Activated naive CD4-positive, alpha-beta T cell treated with anti-CD3 and anti-CD28 coated beads for 36 hours (primary cell): ENCODE measurements around the gene PBX1. TPM values are rescaled to one million over a fixed set of nuclear protein-coding genes. Genes with fewer than 3 reads are reported as not detected.

Experiments
- CTCF ChIA-PET: fragments of 350-600 bp; sonication (Branson Sonifier 250); formaldehyde crosslinking; loops from one replicate; lab custom pipeline; 2021; ENCODE audit warnings: antibody characterized with exemption; lab: Charles Lee
- DNase-seq: peaks from one replicate; pipeline ENCODE4 v3.0.0-alpha.2; 2020
- H3K27ac Mint-ChIP-seq: one replicate; pipeline ENCODE4 v1.8.0; 2021; ENCODE audit warnings: mild to moderate bottlenecking, mixed read lengths
- H3K27me3 Mint-ChIP-seq: one replicate; pipeline ENCODE4 v1.8.0; 2021; ENCODE audit warnings: low read depth, mixed read lengths
- H3K36me3 Mint-ChIP-seq: one replicate; pipeline ENCODE4 v1.8.0; 2021; ENCODE audit warnings: low read depth, mixed read lengths
- H3K4me1 Mint-ChIP-seq: one replicate; pipeline ENCODE4 v1.8.0; 2021; ENCODE audit warnings: low read depth, mixed read lengths
- H3K4me3 Mint-ChIP-seq: one replicate; pipeline ENCODE4 v1.8.0; 2021; ENCODE audit warnings: mild to moderate bottlenecking, moderate library complexity, mixed read lengths
- H3K9me3 Mint-ChIP-seq: one replicate; pipeline ENCODE4 v1.8.0; 2021; ENCODE audit warnings: mixed read lengths
- intact Hi-C: fragments of 100-400 bp; cut with micrococcal nuclease; formaldehyde crosslinking; loops from one replicate; pipeline ENCODE4 v1.15.1; 2023
- total RNA-seq, 2 experiments: library from RNA; stranded (reverse); gene quantifications; one replicate each; pipeline ENCODE4 v1.2.3, GENCODE V29; 2021

Gene PBX1
- total RNA-seq, 2 experiments from 2014 or later = 0.27 to 0.31 TPM

- Mint-ChIP-seq H3K4me1 (no peaks in the 10 kb centered on the region), H3K9me3 (no peaks in the 10 kb centered on the region), H3K27me3 (peaks cover 4% of the 10 kb centered on the region), H3K27ac (no peak overlapping the region), H3K36me3 (no peaks in the 10 kb centered on the region), H3K4me3 (no peak overlapping the region)
- intact Hi-C loops = loop anchor here (1.0 to 10.0 kb wide), 5 partner anchors 286 to 1942 kb away; no protein-coding TSS in a partner anchor
- DNase-seq = peak; percentile 73
- CTCF ChIA-PET = interaction anchor here (0.6 to 2.9 kb wide), 11 partner anchors 10 to 1438 kb away, joined by 3 to 20 read pairs (median 4); no protein-coding TSS in a partner anchor
Observed at GRCh38 chr1:164786980-164787833, 228.2 kb downstream of the PBX1 start.

GRCh38 chr1:164787834-164788231, 228.8 kb downstream of the PBX1 start:
- peaks cover 4% of the 10 kb centered on the region for H3K27me3 Mint-ChIP-seq
- DNase-seq = no peak
- no peak overlapping the region for H3K4me3 Mint-ChIP-seq
- CTCF ChIA-PET = interaction anchor here (0.6 to 2.9 kb wide), 12 partner anchors 9 to 1439 kb away, joined by 3 to 20 read pairs (median 4); no protein-coding TSS in a partner anchor
- H3K4me1 Mint-ChIP-seq = no peaks in the 10 kb centered on the region
- intact Hi-C loops = loop anchor here (1.0 to 10.0 kb wide), 5 partner anchors 285 to 1943 kb away; no protein-coding TSS in a partner anchor
- H3K36me3 Mint-ChIP-seq = no peaks in the 10 kb centered on the region
- H3K27ac Mint-ChIP-seq = no peak overlapping the region
- no peaks in the 10 kb centered on the region for H3K9me3 Mint-ChIP-seq

GRCh38 chr1:164790081-164790480, 231.1 kb downstream of the PBX1 start:
- intact Hi-C loops = no loop called here
- H3K27me3 Mint-ChIP-seq = peaks cover 6% of the 10 kb centered on the region
- CTCF ChIA-PET = no interaction called here
- no peaks in the 10 kb centered on the region for H3K9me3 Mint-ChIP-seq
- H3K4me3 Mint-ChIP-seq = no peak overlapping the region
- no peaks in the 10 kb centered on the region for H3K36me3 Mint-ChIP-seq
- no peak overlapping the region for H3K27ac Mint-ChIP-seq
- H3K4me1 Mint-ChIP-seq = no peaks in the 10 kb centered on the region
- DNase-seq = no peak

GRCh38 chr1:164792410-164793004, 233.5 kb downstream of the PBX1 start:
- CTCF ChIA-PET = no interaction called here
- Mint-ChIP-seq H3K9me3 (no peaks in the 10 kb centered on the region), H3K4me1 (no peaks in the 10 kb centered on the region), H3K27me3 (peaks cover 2% of the 10 kb centered on the region), H3K36me3 (no peaks in the 10 kb centered on the region), H3K27ac (no peak overlapping the region), H3K4me3 (no peak overlapping the region)
- intact Hi-C loops = no loop called here
- DNase-seq = no peak

- intact Hi-C loops = no loop called here
- Mint-ChIP-seq H3K36me3 (no peaks in the 10 kb centered on the region), H3K27me3 (peaks cover 2% of the 10 kb centered on the region), H3K4me1 (no peaks in the 10 kb centered on the region), H3K4me3 (no peak overlapping the region), H3K9me3 (no peaks in the 10 kb centered on the region), H3K27ac (no peak overlapping the region)
- CTCF ChIA-PET = interaction anchor here (1.1 kb wide), 1 partner anchor 129 kb away, joined by 3 read pairs; no protein-coding TSS in a partner anchor
- DNase-seq = no peak
Observed at GRCh38 chr1:164794356-164794755, 235.4 kb downstream of the PBX1 start.

- Mint-ChIP-seq H3K9me3 (no peaks in the 10 kb centered on the region), H3K36me3 (no peaks in the 10 kb centered on the region), H3K27ac (no peak overlapping the region), H3K4me1 (no peaks in the 10 kb centered on the region), H3K27me3 (peaks cover 2% of the 10 kb centered on the region), H3K4me3 (no peak overlapping the region)
- CTCF ChIA-PET = interaction anchor here (3.4 kb wide), 1 partner anchor 10 kb away, joined by 20 read pairs; no protein-coding TSS in a partner anchor
- intact Hi-C loops = no loop called here
- no peak for DNase-seq
Observed at GRCh38 chr1:164796916-164797315, 237.9 kb downstream of the PBX1 start.

- H3K4me1 Mint-ChIP-seq = no peaks in the 10 kb centered on the region
Observed at GRCh38 chr1:164801246-164801731, 242.3 kb downstream of the PBX1 start.

GRCh38 chr1:164801791-164802502, 243.0 kb downstream of the PBX1 start:
- H3K27me3 Mint-ChIP-seq = no peaks in the 10 kb centered on the region
- no peaks in the 10 kb centered on the region for H3K9me3 Mint-ChIP-seq
- H3K4me1 Mint-ChIP-seq = no peaks in the 10 kb centered on the region
- CTCF ChIA-PET = no interaction called here
- no peaks in the 10 kb centered on the region for H3K36me3 Mint-ChIP-seq
- no peak overlapping the region for H3K4me3 Mint-ChIP-seq
- H3K27ac Mint-ChIP-seq = no peak overlapping the region
- no peak for DNase-seq
- intact Hi-C loops = no loop called here

More at GRCh38 chr1:164801246-164801731, 242.3 kb downstream of the PBX1 start:
- CTCF ChIA-PET = no interaction called here
- no peaks in the 10 kb centered on the region for H3K27me3 Mint-ChIP-seq
- no peaks in the 10 kb centered on the region for H3K9me3 Mint-ChIP-seq
- no peaks in the 10 kb centered on the region for H3K36me3 Mint-ChIP-seq
- DNase-seq = no peak
- intact Hi-C loops = no loop called here
- H3K4me3 Mint-ChIP-seq = no peak overlapping the region
- no peak overlapping the region for H3K27ac Mint-ChIP-seq

GRCh38 chr1:164802529-164803282, 243.7 kb downstream of the PBX1 start:
- Mint-ChIP-seq H3K27me3 (no peaks in the 10 kb centered on the region), H3K36me3 (no peaks in the 10 kb centered on the region), H3K4me1 (no peaks in the 10 kb centered on the region), H3K27ac (no peak overlapping the region), H3K4me3 (no peak overlapping the region), H3K9me3 (no peaks in the 10 kb centered on the region)
- intact Hi-C loops = no loop called here
- CTCF ChIA-PET = no interaction called here
- no peak for DNase-seq

- CTCF ChIA-PET = no interaction called here
- DNase-seq = no peak
- H3K9me3 Mint-ChIP-seq = peaks cover 2% of the 10 kb centered on the region
- H3K27ac Mint-ChIP-seq = no peak overlapping the region
- no peak overlapping the region for H3K4me3 Mint-ChIP-seq
- no peaks in the 10 kb centered on the region for H3K27me3 Mint-ChIP-seq
- no peaks in the 10 kb centered on the region for H3K36me3 Mint-ChIP-seq
- intact Hi-C loops = no loop called here
- H3K4me1 Mint-ChIP-seq = no peaks in the 10 kb centered on the region
Observed at GRCh38 chr1:164803366-164803765, 244.4 kb downstream of the PBX1 start.

- DNase-seq = no peak
- CTCF ChIA-PET = no interaction called here
- no peaks in the 10 kb centered on the region for H3K27me3 Mint-ChIP-seq
Observed at GRCh38 chr1:164804366-164804765, 245.4 kb downstream of the PBX1 start.

More at GRCh38 chr1:164804366-164804765, 245.4 kb downstream of the PBX1 start:
- Mint-ChIP-seq H3K36me3 (no peaks in the 10 kb centered on the region), H3K27ac (no peak overlapping the region), H3K4me1 (no peaks in the 10 kb centered on the region), H3K9me3 (peaks cover 2% of the 10 kb centered on the region), H3K4me3 (no peak overlapping the region)
- intact Hi-C loops = no loop called here
